Psoas muscle (tissue), 8 donors: Measurements from ENCODE around the gene CDKAL1. TPM values are rescaled to one million over a fixed set of nuclear protein-coding genes. Genes with fewer than 3 reads are reported as not detected.

Experiments
- ATAC-seq, 4 donors: fragments of 200-7000 bp; cut with Tn5 transposase; one replicate each; pipeline ENCODE4 v1.9.1; 2020; ENCODE audit warnings: moderate library complexity in 3 of 4, mild to moderate bottlenecking in 2 of 4
- DNase-seq, 2 donors: peaks; one replicate each; pipeline ENCODE4 v3.0.0-alpha.2; 2020
- H3K27ac ChIP-seq: fragments of 200-600 bp; one replicate; pipeline ENCODE4 v1.8.0; 2022
- H3K27me3 ChIP-seq, 3 donors: fragments of 200-600 bp in 1 of 3; one replicate each; pipeline versions ENCODE4 v1.6.1 to v1.8.0; 2013 to 2022; ENCODE audit warnings: low read length in 2 of 3, mild to moderate bottlenecking in 2 of 3, moderate library complexity in 1 of 3; ENCODE audit not compliant: insufficient read depth in 3 of 3
- H3K36me3 ChIP-seq, 2 donors: fragments of 200-600 bp in 1 of 2; one replicate each; pipeline versions ENCODE4 v1.6.1 to v1.8.0; 2013 to 2022; ENCODE audit warnings: low read depth in 1 of 2, mild to moderate bottlenecking in 1 of 2, moderate library complexity in 1 of 2; ENCODE audit not compliant: insufficient read depth in 1 of 2
- H3K4me1 ChIP-seq: fragments of 200-600 bp; one replicate; pipeline ENCODE4 v1.8.0; 2022
- H3K4me3 ChIP-seq: fragments of 200-600 bp; one replicate; pipeline ENCODE4 v1.8.0; 2022; ENCODE audit warnings: mild to moderate bottlenecking
- H3K9me3 ChIP-seq: fragments of 200-600 bp; one replicate; pipeline ENCODE4 v1.8.0; 2022
- CTCF ChIP-seq: fragments of 200-600 bp; IDR thresholded peaks from one replicate; pipeline ENCODE4 v1.8.0; 2022; ENCODE audit warnings: antibody characterized with exemption
- WGBS, 3 donors: extraction: QIAGEN DNeasy Blood & Tissue Kit; methylation state at CpG; one replicate each; pipeline versions ENCODE4 v1.1.6 to v1.1.7; 2013; 5-methylcytosine and 5-hydroxymethylcytosine counted together
- intact Hi-C, 2 donors: fragments of 100-400 bp; cut with DNase I; formaldehyde crosslinking; loops; one replicate each; pipeline versions ENCODE4 v1.11.0 to v1.14.2; 2022
- polyA plus RNA-seq, 3 donors: library from polyadenylated mRNA; stranded (reverse); fragments of 200-250 nt; gene quantifications; one replicate each; pipeline ENCODE4 v1.2.3, GENCODE V29; 2013
- total RNA-seq, 4 donors: library from RNA; stranded (reverse); fragmentation: NEBNext Ultra II Directional in 2 of 4; extraction: Animal tissue kit (Norgen Biotek cat#: 25700) in 2 of 4; gene quantifications; one replicate each; pipeline versions ENCODE4 v1.2.1 to v1.2.4, GENCODE V29; 2021 to 2023
- donor health status: healthy with polysubstance abuse.
- donor health status: DM: no; HTN: no; CAD: no; lungs with moderate emphysema.
- donor health status: Bipolar disorder and iron deficiency.
- donor health status: healthy.
- donor health status: DM: yes; HTN: yes; CAD: no.
- donor health status: DM: no; HTN: no; CAD: no.
- donor health status: DM: no; HTN: no; CAD: no.
- donor health status: DM: yes; HTN: yes; CAD: no.

The CDKAL1 gene
- total and polyA plus RNA-seq, 7 donors: 4.5 to 16.1 (median 12.9) TPM

- no peak for DNase-seq
- H3K4me1 ChIP-seq: no peaks in the 10 kb centered on the region
- no peaks in the 10 kb centered on the region for H3K9me3 ChIP-seq
- H3K27me3 ChIP-seq: no peaks in the 10 kb centered on the region
- H3K4me3 ChIP-seq: no peak overlapping the region
- ATAC-seq: no peak
- 95 to 100% (median 97%) methylated on average over 2 of the region's 2 CpGs for WGBS, 3 donors
- no peak overlapping the region for H3K27ac ChIP-seq
- intact Hi-C loops: no loop called here
- TF ChIP-seq CTCF: no peak
- H3K36me3 ChIP-seq: no peaks in the 10 kb centered on the region
Measured at GRCh38 chr6:20839630-20840029, 305.4 kb downstream of the CDKAL1 start.

- H3K4me1 ChIP-seq: no peaks in the 10 kb centered on the region
- 89 to 92% (median 90%) methylated on average over 2 of the region's 2 CpGs for WGBS, 3 donors
- intact Hi-C loops: no loop called here
- no peaks in the 10 kb centered on the region for H3K27me3 ChIP-seq
- H3K27ac ChIP-seq: no peak overlapping the region
- no peak for TF ChIP-seq CTCF
- DNase-seq (no peak), ATAC-seq (no peak)
- no peaks in the 10 kb centered on the region for H3K36me3 ChIP-seq
- no peaks in the 10 kb centered on the region for H3K9me3 ChIP-seq
- no peak overlapping the region for H3K4me3 ChIP-seq
Measured at GRCh38 chr6:20840675-20841074, 306.4 kb downstream of the CDKAL1 start.

- Histone ChIP-seq H3K4me3 (no peak overlapping the region), H3K9me3 (no peaks in the 10 kb centered on the region), H3K27me3 (no peaks in the 10 kb centered on the region), H3K36me3 (no peaks in the 10 kb centered on the region), H3K27ac (no peak overlapping the region), H3K4me1 (no peaks in the 10 kb centered on the region)
- no peak for TF ChIP-seq CTCF
- ATAC-seq (no peak), DNase-seq (no peak)
- intact Hi-C loops: no loop called here
Measured at GRCh38 chr6:20841806-20842205, 307.5 kb downstream of the CDKAL1 start.

- no peak for TF ChIP-seq CTCF
Measured at GRCh38 chr6:20845592-20845991, 311.3 kb downstream of the CDKAL1 start.

GRCh38 chr6:20846602-20847028 lies 312.4 kb downstream of the CDKAL1 start:
- Histone ChIP-seq H3K4me1 (no peaks in the 10 kb centered on the region), H3K4me3 (no peak overlapping the region), H3K27ac (no peak overlapping the region), H3K36me3 (no peaks in the 10 kb centered on the region), H3K27me3 (no peaks in the 10 kb centered on the region), H3K9me3 (no peaks in the 10 kb centered on the region)
- TF ChIP-seq CTCF: no peak
- intact Hi-C loops: no loop called here
- ATAC-seq (no peak), DNase-seq (no peak)
- WGBS, 3 donors: 72 to 85% (median 79%) methylated on average over 1 of the region's 1 CpG

More at GRCh38 chr6:20845592-20845991, 311.3 kb downstream of the CDKAL1 start:
- no peak for DNase-seq
- Histone ChIP-seq H3K36me3 (no peaks in the 10 kb centered on the region), H3K27ac (no peak overlapping the region), H3K4me1 (no peaks in the 10 kb centered on the region), H3K9me3 (no peaks in the 10 kb centered on the region), H3K4me3 (no peak overlapping the region), H3K27me3 (no peaks in the 10 kb centered on the region)
- intact Hi-C loops: no loop called here
- no peak for ATAC-seq
